Measurements from ENCODE around the gene SORL1-AS1.

Gene SORL1-AS1

DNA sequence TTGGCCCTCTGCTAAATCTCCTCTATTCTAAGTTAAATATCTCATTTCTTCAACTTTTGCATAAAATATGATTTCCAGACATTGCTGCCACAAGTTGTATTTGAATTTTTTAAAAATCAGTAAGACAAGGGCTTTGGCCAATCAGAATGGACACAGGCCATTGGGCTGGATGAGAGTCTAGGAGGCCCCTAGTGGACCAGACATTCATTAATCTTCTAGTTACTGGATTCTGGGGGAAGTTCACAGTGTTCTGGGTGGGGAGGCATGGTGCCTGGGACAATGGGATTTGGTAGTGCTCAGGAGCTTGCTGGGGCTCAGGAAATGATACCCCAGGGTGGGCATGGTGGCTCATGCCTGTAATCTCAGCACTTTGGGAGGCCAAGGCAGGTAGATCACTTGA lies 13.0 kb downstream of the SORL1-AS1 start:
- no peak overlapping the region for H3K4me3 ChIP-seq (ENCODE audit: low read depth, low read length)

DNA sequence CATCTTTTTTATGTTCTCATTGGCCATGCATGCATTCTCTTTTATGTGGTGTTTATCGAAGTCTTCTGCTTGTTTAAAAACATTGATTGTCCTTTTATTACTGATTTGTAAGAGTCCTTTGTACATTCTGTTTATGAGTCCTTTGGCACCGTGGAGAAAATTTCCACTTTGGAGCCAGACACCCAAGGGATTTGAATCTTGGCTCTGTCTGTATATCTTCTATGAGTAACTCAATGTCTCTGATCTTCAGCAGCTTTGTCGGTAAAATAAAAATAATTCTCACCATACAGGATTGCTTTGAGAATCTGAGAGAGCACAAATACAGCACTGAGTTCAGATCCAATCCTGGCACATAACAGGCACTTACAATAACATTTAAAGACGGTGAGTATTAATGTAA lies 13.4 kb downstream of the SORL1-AS1 start:
- TF ChIP-seq, protein P1, sequence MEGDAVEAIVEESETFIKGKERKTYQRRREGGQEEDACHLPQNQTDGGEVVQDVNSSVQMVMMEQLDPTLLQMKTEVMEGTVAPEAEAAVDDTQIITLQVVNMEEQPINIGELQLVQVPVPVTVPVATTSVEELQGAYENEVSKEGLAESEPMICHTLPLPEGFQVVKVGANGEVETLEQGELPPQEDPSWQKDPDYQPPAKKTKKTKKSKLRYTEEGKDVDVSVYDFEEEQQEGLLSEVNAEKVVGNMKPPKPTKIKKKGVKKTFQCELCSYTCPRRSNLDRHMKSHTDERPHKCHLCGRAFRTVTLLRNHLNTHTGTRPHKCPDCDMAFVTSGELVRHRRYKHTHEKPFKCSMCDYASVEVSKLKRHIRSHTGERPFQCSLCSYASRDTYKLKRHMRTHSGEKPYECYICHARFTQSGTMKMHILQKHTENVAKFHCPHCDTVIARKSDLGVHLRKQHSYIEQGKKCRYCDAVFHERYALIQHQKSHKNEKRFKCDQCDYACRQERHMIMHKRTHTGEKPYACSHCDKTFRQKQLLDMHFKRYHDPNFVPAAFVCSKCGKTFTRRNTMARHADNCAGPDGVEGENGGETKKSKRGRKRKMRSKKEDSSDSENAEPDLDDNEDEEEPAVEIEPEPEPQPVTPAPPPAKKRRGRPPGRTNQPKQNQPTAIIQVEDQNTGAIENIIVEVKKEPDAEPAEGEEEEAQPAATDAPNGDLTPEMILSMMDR (IDR thresholded peaks at IDR 0.05; ENCODE audit: borderline replicate concordance, insufficient read depth, low read depth, low read length), result no peak
- H3K4me3 ChIP-seq (ENCODE audit: low read depth, low read length), result no peak overlapping the region

More for the DNA sequence above, 13.0 kb downstream of the SORL1-AS1 start:
- TF ChIP-seq, protein P1 (IDR thresholded peaks at IDR 0.05; ENCODE audit: borderline replicate concordance, insufficient read depth, low read depth, low read length), result no peak

DNA sequence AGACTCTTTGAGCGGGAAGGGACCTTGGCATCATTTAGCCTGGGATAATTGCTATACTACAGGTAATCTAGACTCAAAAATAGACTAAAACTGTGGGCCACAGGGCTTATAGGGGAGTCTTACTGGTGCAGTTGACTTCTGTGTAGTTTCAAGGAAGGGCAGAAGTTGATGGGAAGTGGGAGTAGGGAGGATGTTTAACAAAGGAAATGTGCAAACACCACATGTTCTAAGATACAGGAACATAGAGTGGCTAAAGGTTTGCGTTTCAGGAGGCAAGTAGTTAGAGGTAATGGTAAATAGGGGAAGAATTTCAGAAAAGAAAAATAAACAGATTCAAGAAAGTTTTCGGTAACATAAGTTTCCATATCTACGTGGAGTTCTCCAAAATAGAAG lies 15.1 kb downstream of the SORL1-AS1 start:
- TF ChIP-seq, protein P1 (IDR thresholded peaks at IDR 0.05; ENCODE audit: borderline replicate concordance, insufficient read depth, low read depth, low read length), result no peak
- H3K4me3 ChIP-seq (ENCODE audit: low read depth, low read length), result no peak overlapping the region

DNA sequence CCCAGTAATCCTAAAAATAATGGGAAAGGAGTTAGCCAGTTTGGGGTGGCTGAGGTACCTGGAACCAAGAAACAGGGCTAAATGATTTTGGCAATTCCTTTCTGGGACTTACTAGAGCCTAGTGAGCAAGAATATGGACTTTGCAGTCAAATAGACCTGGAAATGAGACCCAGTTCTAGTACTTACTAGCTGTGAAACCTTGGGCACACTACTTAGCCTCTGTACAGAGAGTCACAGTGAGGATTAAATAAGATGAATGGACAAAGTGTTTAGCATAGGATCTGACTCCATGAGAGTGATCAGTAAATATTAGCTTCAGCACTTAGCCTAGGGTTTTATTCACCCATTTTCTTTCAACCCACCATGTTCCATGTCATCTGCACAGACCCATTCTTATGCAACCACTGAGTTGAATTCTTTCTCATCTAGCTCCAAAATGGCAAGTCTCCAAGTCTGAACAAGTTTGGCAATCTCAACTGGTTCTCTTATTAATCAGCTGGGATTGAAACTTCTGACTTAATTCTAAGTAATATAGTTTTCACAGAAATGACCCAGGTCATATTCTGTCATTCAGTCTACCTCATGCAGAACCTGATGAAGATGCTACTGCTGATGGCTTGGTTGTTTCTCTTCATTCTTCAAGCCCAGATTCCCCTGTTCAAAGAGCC lies 15.6 kb downstream of the SORL1-AS1 start:
- no peak overlapping the region for H3K4me3 ChIP-seq (ENCODE audit: low read depth, low read length)
- TF ChIP-seq, protein P1 (IDR thresholded peaks at IDR 0.05; ENCODE audit: borderline replicate concordance, insufficient read depth, low read depth, low read length), result no peak

DNA sequence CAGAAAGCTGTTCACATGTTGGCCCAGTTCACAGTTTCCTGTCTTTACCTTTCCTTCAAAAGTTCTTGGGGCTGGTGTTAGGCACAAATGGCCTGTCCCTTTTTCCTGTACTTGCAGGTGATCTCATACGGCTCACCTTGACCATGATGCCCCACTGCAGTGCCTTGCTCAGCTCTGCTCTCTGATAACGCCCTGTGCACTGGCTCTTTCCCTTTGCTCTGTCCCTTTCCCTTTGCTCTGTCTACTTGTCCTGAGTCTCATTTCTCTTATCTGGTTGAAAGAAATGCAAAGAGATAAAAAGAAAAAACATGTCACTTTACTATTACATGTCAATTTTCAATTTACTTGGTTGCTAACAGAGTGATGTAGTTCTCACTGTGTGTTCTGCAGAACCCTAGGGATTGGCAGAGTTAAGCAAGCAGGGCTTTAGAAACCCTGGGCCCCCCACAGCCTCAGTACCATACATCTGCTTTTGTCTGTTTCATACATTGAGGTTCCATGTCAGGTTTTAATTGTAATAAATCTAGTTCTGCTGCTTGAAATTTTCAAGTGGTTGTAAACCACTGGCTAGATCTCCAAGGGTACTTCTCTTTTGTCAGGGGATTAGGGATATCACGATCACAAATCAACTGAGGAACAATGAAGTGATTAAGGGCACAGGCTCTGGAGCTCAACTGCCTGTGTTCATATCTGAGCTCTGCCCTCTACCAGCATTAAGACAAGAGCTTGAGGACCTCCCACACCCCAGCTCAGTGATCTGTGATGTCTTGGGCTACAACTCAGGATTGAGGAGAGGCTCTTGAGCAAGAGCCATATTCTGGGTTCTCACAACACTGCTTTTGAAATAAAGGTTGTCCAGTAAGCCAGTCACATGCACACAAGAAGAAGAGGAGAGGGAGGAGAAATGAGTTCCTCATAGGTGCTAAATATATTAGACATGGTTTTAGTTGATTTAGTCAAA lies 16.9 kb downstream of the SORL1-AS1 start:
- no peak overlapping the region for H3K4me3 ChIP-seq (ENCODE audit: low read depth, low read length)
- TF ChIP-seq, protein P1 (IDR thresholded peaks at IDR 0.05; ENCODE audit: borderline replicate concordance, insufficient read depth, low read depth, low read length), result no peak

DNA sequence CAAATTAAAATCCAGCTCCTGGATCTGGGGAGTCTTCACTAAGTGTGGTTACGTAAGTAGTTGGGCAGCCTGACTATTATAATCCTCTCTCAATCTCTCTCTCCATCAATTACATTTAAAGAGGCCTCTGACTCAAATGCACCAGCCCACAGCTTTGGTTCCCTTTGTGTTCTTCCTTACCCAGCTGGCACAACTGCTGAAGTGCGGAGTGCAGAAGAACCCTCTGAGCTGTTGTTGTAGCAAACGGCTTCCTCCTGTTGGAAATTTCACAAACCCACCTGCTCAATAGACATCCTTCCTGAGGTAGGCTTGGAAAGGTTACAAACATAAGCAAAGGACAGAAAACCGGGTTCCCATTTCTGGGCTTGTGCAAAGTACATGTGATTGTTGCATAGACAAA lies 17.6 kb downstream of the SORL1-AS1 start:
- H3K4me3 ChIP-seq (ENCODE audit: low read depth, low read length), result no peak overlapping the region
- TF ChIP-seq, protein P1 (IDR thresholded peaks at IDR 0.05; ENCODE audit: borderline replicate concordance, insufficient read depth, low read depth, low read length), result no peak
